Activated B cell treated with CpG ODN at 0.5 μM for 24 hours (primary cell): Measurements from ENCODE around the gene HMG20A. TPM values are rescaled to one million over a fixed set of nuclear protein-coding genes. Genes with fewer than 3 reads are reported as not detected.

Source experiments
- ATAC-seq: fragments of 200-7000 bp; cut with Tn5 transposase; one replicate; pipeline ENCODE4 v1.10.0; 2021; ENCODE audit warnings: low read depth, mild to moderate bottlenecking, moderate library complexity
- CTCF ChIA-PET: fragments of 350-600 bp; sonication (Branson Sonifier 250); formaldehyde crosslinking; loops from one replicate; lab custom pipeline; 2021; ENCODE audit warnings: antibody characterized with exemption; lab: Charles Lee
- POLR2A ChIA-PET: fragments of 350-600 bp; sonication (Branson Sonifier 250); formaldehyde crosslinking; loops from one replicate; lab custom pipeline; 2021; ENCODE audit warnings: antibody characterized with exemption; lab: Charles Lee
- DNase-seq: peaks from one replicate; pipeline ENCODE4 v3.0.0; 2022
- H3K27ac Mint-ChIP-seq: one replicate; pipeline ENCODE4 v1.8.0; 2020; ENCODE audit warnings: mixed read lengths
- H3K27me3 Mint-ChIP-seq: one replicate; pipeline ENCODE4 v1.8.0; 2021; ENCODE audit warnings: mixed read lengths
- H3K36me3 Mint-ChIP-seq: one replicate; pipeline ENCODE4 v1.8.0; 2021; ENCODE audit warnings: low read depth, mixed read lengths
- H3K4me1 Mint-ChIP-seq: one replicate; pipeline ENCODE4 v1.8.0; 2021; ENCODE audit warnings: mixed read lengths
- H3K4me3 Mint-ChIP-seq: one replicate; pipeline ENCODE4 v1.8.0; 2020; ENCODE audit warnings: mild to moderate bottlenecking, mixed read lengths
- H3K9me3 Mint-ChIP-seq: one replicate; pipeline ENCODE4 v1.8.0; 2020; ENCODE audit warnings: mixed read lengths
- intact Hi-C: fragments of 100-400 bp; cut with micrococcal nuclease; formaldehyde crosslinking; loops from one replicate; pipeline ENCODE4 v1.15.1; 2024
- total RNA-seq: library from RNA; stranded (reverse); gene quantifications from 2 replicates; pipeline ENCODE4 v1.2.3, GENCODE V29; 2022
- TF ChIP-seq, protein P1 (sequence below): fragments of 200-600 bp; IDR thresholded peaks from one replicate; pipeline ENCODE4 v1.8.0; 2022; ENCODE audit warnings: antibody characterized with exemption, mild to moderate bottlenecking

Gene HMG20A
- total RNA-seq, 1 donor from 2014 or later, result 53.9 TPM

DNA sequence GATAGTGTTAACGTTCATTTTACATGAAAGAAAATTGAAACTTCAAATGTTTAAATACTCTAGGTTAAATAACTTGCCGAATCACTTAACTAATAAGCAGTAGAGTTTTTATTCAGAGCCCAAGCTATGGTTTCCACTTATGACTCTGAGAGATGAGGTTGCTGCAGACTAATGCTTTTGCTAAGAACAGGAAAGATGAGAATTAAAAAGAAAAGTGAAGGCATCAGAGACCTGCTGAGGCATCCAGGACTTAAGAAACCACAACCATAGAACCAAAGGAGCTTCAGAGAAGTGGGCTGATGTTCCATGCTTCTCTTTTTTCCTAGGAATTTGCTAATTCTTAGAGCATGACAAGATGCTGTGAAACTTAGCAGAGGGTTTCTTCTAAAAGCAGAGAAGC is 9.5 kb downstream of the HMG20A start:
- ChIA-PET POLR2A (no interaction called here), CTCF (no interaction called here)
- no peak for DNase-seq
- no peaks in the 10 kb centered on the region for H3K27me3 Mint-ChIP-seq
- ATAC-seq, result no peak
- peaks cover 41% of the 10 kb centered on the region for H3K4me1 Mint-ChIP-seq
- intact Hi-C loops, result no loop called here
- H3K36me3 Mint-ChIP-seq, result peaks cover 6% of the 10 kb centered on the region
- no peak overlapping the region for H3K27ac Mint-ChIP-seq
- TF ChIP-seq, protein P1, sequence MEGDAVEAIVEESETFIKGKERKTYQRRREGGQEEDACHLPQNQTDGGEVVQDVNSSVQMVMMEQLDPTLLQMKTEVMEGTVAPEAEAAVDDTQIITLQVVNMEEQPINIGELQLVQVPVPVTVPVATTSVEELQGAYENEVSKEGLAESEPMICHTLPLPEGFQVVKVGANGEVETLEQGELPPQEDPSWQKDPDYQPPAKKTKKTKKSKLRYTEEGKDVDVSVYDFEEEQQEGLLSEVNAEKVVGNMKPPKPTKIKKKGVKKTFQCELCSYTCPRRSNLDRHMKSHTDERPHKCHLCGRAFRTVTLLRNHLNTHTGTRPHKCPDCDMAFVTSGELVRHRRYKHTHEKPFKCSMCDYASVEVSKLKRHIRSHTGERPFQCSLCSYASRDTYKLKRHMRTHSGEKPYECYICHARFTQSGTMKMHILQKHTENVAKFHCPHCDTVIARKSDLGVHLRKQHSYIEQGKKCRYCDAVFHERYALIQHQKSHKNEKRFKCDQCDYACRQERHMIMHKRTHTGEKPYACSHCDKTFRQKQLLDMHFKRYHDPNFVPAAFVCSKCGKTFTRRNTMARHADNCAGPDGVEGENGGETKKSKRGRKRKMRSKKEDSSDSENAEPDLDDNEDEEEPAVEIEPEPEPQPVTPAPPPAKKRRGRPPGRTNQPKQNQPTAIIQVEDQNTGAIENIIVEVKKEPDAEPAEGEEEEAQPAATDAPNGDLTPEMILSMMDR, result no peak
- no peak overlapping the region for H3K4me3 Mint-ChIP-seq
- no peaks in the 10 kb centered on the region for H3K9me3 Mint-ChIP-seq

DNA sequence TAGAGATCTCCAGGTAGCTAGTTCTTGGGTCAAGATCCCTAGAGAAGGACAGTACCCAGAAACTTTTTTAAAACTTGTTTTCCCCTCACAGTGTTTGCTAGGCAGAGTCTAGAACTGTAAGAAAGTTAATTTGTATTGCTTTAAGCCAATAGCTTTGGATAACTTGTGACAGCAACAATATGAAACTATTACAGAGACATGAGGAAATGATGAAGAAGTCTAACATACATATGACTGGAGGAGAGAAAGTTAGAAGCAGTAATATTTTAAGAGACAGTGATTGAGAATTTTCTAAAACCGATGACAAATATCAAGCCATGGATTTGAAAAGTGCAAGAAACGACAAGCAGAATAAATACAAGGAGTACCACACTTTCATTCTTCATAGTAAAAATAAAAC is 10.0 kb downstream of the HMG20A start:
- Mint-ChIP-seq H3K4me3 (no peak overlapping the region), H3K27ac (no peak overlapping the region), H3K9me3 (no peaks in the 10 kb centered on the region), H3K27me3 (no peaks in the 10 kb centered on the region), H3K36me3 (peaks cover 6% of the 10 kb centered on the region), H3K4me1 (peaks cover 41% of the 10 kb centered on the region)
- ChIA-PET CTCF (no interaction called here), POLR2A (no interaction called here)
- TF ChIP-seq, protein P1, result no peak
- DNase-seq (no peak), ATAC-seq (no peak)
- intact Hi-C loops, result no loop called here

DNA sequence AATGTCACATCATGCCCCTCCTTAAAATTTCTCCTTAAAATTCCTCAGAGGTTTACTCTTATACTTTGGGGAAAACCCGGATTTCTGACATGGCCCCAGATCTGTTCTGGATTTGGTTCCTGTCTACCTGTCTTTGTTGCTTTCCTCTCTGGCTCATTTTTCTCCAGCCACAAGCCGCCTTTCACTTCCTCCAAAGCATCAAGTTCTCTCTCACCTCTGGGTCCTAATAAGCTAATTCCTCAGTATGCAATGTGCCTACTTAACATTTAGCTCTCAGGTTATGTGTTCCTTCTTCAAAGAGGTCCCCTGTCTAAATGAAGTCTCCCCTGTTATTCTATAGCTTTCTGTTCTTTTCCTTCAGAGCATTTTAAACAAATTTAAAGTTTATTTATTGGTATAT is 16.1 kb downstream of the HMG20A start:
- ATAC-seq, result peak; percentile 34
- CTCF ChIA-PET, result no interaction called here
- H3K27ac Mint-ChIP-seq, result no peak overlapping the region
- H3K9me3 Mint-ChIP-seq, result no peaks in the 10 kb centered on the region
- H3K4me1 Mint-ChIP-seq, result peaks cover 31% of the 10 kb centered on the region
- intact Hi-C loops, result no loop called here
- peaks cover 1% of the 10 kb centered on the region for H3K36me3 Mint-ChIP-seq
- DNase-seq, result no peak
- TF ChIP-seq, protein P1, result no peak
- no peak overlapping the region for H3K4me3 Mint-ChIP-seq
- POLR2A ChIA-PET, result interaction anchor here (1.0 kb wide), 1 partner anchor 249 kb away, joined by 4 read pairs; no protein-coding TSS in a partner anchor
- H3K27me3 Mint-ChIP-seq, result no peaks in the 10 kb centered on the region

DNA sequence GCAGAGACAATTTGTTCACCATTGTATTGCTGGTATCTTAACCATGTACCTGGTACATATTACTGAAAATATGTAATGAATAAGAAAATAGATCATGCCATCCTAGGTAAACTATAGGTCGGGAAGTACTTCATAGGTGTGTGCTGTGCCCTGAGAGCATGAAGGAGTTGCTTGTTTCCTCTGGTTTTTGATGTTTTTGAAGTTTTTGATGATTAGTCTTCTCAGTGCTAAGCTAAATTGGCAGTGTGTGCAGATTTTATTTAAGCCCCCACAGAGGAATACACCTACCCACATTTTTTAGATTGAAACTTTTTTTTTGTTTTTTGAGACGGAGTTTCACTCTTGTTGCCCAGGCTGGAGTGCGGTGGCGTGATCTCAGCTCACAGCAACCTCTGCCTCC is 16.6 kb downstream of the HMG20A start:
- no peak overlapping the region for H3K27ac Mint-ChIP-seq
- peaks cover 32% of the 10 kb centered on the region for H3K4me1 Mint-ChIP-seq
- peaks cover 1% of the 10 kb centered on the region for H3K36me3 Mint-ChIP-seq
- TF ChIP-seq, protein P1, result no peak
- H3K27me3 Mint-ChIP-seq, result no peaks in the 10 kb centered on the region
- ChIA-PET POLR2A (interaction anchor here (0.6 to 1.0 kb wide), 2 partner anchors 250 to 372 kb away, joined by 3 to 4 read pairs; no protein-coding TSS in a partner anchor), CTCF (no interaction called here)
- H3K4me3 Mint-ChIP-seq, result no peak overlapping the region
- intact Hi-C loops, result no loop called here
- ATAC-seq (no peak), DNase-seq (no peak)
- H3K9me3 Mint-ChIP-seq, result no peaks in the 10 kb centered on the region

DNA sequence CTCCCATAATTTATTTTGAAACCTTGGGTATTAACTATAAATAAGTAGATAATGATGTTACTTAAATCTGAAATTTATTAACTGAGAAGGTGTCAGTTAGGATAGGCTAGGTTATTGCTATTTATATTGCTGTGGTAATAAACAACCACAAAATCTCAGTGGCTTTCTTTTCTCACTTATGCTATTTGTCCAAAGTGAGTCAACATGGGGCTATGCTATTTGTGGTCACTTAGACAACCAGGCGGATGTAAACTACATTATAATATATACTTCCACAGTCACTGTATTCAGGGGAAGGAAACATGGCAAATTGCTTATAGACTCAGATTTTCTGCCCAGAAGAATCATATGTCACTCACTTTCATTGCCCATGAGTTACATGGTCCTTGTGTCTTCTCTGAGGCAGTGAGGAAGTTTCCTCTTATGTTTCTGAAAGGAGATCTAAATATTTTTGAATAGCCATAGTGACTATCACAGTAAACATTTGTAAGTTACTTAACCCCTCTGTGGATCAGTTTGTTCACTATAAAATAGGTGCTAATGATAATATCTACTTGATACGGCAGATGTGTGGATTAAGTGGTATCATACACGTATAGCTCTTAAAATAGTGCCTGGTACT is 19.8 kb downstream of the HMG20A start:
- peaks cover 38% of the 10 kb centered on the region for H3K4me1 Mint-ChIP-seq

More for the DNA sequence above, 19.8 kb downstream of the HMG20A start:
- TF ChIP-seq, protein P1, result no peak
- no peak overlapping the region for H3K4me3 Mint-ChIP-seq
- intact Hi-C loops, result no loop called here
- H3K27me3 Mint-ChIP-seq, result no peaks in the 10 kb centered on the region
- ChIA-PET CTCF (no interaction called here), POLR2A (no interaction called here)
- DNase-seq, result no peak
- no peak for ATAC-seq
- H3K36me3 Mint-ChIP-seq, result no peaks in the 10 kb centered on the region
- no peak overlapping the region for H3K27ac Mint-ChIP-seq
- no peaks in the 10 kb centered on the region for H3K9me3 Mint-ChIP-seq
